Activated CD8-positive, alpha-beta memory T cell treated with anti-CD3 and anti-CD28 coated beads, Interleukin-2, amount 10 ng/mL, durations not matched to agents 7 days and 5 days (primary cell): ENCODE results near the gene RNASET2. TPM values are rescaled to one million over a fixed set of nuclear protein-coding genes. Genes with fewer than 3 reads are reported as not detected.
"Not testable (repeated sequence)": the region's sequence is repeated elsewhere in the genome, so short reads cannot be mapped to it uniquely, and the experiment has no call there.

Experiments
- ATAC-seq: fragments of 150-1000 bp; cut with Tn5 transposase; one replicate; pipeline ENCODE4 v1.10.0; 2021; ENCODE audit warnings: moderate library complexity
- CTCF ChIA-PET: fragments of 350-600 bp; sonication (Branson Sonifier 250); formaldehyde crosslinking; loops from one replicate; lab custom pipeline; 2021; ENCODE audit warnings: antibody characterized with exemption; lab: Charles Lee
- DNase-seq: peaks from one replicate; pipeline ENCODE4 v3.0.0-alpha.2; 2020
- H3K27ac Mint-ChIP-seq: one replicate; pipeline ENCODE4 v1.8.0; 2021; ENCODE audit warnings: mild to moderate bottlenecking, mixed read lengths
- H3K27me3 Mint-ChIP-seq: one replicate; pipeline ENCODE4 v1.8.0; 2021; ENCODE audit warnings: mixed read lengths
- H3K36me3 Mint-ChIP-seq: one replicate; pipeline ENCODE4 v1.8.0; 2021; ENCODE audit warnings: mild to moderate bottlenecking, mixed read lengths
- H3K4me1 Mint-ChIP-seq: one replicate; pipeline ENCODE4 v1.8.0; 2021; ENCODE audit warnings: mixed read lengths
- H3K4me3 Mint-ChIP-seq: one replicate; pipeline ENCODE4 v1.8.0; 2021; ENCODE audit warnings: mild to moderate bottlenecking, moderate library complexity, mixed read lengths
- H3K9me3 Mint-ChIP-seq: one replicate; pipeline ENCODE4 v1.8.0; 2022; ENCODE audit warnings: low read depth, mixed read lengths
- microRNA-seq: library from miRNA; unstranded; fragments of <30 nt; microRNA quantifications from one replicate; pipeline ENCODE4 v1.2.0, GENCODE V29; 2022
- total RNA-seq, 2 experiments: library from RNA; stranded (reverse); gene quantifications; one replicate each; pipeline ENCODE4 v1.2.3, GENCODE V29; 2021

The RNASET2 gene
- total RNA-seq, 2 experiments from 2014 or later = 28.8 to 46.6 TPM

DNA sequence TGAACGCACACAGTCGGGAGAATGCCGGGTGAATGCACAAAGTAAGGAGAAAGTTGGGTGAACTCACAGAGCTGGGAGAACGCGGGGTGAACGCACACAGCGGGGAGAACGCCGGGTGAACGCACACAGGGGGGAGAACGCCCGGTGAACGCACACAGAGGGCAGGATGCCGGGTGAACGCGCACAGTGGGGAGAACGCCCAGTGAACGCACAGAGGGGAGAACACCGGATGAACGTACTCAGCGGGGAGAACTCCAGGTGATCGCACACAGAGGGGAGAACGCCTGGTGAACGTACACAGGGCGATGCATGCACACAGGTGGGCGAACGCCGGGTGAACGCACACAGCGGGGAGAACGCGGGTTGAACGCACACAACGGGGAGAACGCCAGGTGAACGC, 57.4 kb downstream of the RNASET2 start:
- H3K4me3 Mint-ChIP-seq = no peak overlapping the region
- H3K4me1 Mint-ChIP-seq = no peaks in the 10 kb centered on the region
- no peak for DNase-seq
- no peak overlapping the region for H3K27ac Mint-ChIP-seq
- no peaks in the 10 kb centered on the region for H3K36me3 Mint-ChIP-seq
- peaks cover 4% of the 10 kb centered on the region for H3K9me3 Mint-ChIP-seq
- CTCF ChIA-PET = no interaction called here
- no peaks in the 10 kb centered on the region for H3K27me3 Mint-ChIP-seq
- no peak for ATAC-seq

DNA sequence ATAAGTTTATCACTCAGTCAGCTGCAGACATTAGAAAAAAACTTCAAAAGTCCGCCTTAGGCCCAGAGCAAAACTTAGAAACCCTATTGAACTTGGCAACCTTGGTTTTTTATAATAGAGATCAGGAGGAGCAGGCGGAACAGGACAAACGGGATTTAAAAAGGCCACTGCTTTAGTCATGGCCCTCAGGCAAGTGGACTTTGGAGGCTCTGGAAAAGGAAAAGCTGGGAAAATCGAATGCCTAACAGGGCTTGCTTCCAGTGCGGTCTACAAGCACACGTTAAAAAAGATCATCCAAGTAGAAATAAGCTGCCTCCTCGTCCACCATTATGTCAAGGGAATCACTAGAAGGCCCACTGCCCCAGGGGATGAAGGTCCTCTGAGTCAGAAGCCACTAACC, 61.7 kb downstream of the RNASET2 start:
- CTCF ChIA-PET, H3K9me3 Mint-ChIP-seq, ATAC-seq, H3K36me3 Mint-ChIP-seq, DNase-seq, H3K27ac Mint-ChIP-seq, H3K4me1 Mint-ChIP-seq, H3K27me3 Mint-ChIP-seq, H3K4me3 Mint-ChIP-seq: not testable (repeated sequence)

DNA sequence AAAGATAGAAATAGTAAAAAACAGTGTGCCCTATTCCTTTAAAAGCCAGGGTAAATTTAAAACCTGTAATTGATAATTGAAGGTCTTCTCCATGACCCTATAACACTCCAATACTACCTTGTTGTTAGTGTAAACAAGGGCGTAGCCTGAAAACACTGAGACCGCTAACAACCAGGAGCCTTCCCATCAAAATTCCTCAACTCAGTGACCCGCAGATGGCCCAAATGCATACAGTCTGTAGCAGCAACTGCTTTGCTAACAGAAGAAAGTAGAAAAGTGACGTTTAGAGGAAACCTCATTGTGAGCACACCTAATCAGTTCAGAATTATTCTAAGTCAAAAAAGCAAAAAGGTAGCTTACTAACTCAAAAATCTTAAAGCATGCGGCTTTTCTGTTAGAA, 63.9 kb downstream of the RNASET2 start:
- H3K9me3 Mint-ChIP-seq, DNase-seq, CTCF ChIA-PET, H3K36me3 Mint-ChIP-seq, H3K4me1 Mint-ChIP-seq, ATAC-seq, H3K27me3 Mint-ChIP-seq, H3K4me3 Mint-ChIP-seq, H3K27ac Mint-ChIP-seq: not testable (repeated sequence)

DNA sequence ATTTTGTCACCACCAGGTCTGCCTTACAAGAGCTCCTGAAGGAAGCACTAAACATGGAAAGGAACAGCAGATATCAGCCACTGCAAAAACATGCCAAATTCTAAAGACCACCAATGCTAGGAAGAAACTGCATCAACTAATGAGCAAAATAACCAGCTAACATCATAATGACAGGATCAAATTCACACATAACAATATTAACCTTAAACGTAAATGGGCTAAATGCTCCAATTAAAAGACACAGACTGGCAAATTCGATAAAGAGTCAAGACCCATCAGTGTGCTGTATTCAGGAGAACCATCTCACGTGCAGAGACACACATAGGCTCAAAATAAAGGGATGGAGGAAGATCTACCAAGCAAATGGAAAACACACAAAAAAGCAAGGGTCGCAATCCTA, 69.6 kb downstream of the RNASET2 start:
- ATAC-seq, H3K36me3 Mint-ChIP-seq, H3K9me3 Mint-ChIP-seq, DNase-seq, H3K27me3 Mint-ChIP-seq, H3K4me1 Mint-ChIP-seq, CTCF ChIA-PET, H3K4me3 Mint-ChIP-seq, H3K27ac Mint-ChIP-seq: not testable (repeated sequence)

DNA sequence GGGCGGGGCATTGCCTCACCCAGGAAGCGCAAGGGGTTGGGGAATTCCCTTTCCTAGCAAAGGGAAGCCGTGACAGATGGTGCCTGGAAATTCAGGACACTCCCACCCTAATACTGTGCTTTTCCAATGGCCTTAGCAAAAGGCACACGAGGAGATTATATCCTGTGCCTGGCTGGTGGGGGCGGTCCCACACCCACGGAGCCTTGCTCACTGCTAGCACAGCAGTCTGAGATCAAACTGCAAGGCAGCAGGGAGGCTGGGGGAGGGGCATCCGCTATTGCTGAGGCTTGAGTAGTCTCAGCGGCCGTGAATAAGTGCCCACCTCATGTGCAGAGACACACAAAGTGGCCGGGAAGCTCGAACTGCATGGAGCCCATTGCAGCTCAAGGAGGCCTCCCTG, 71.4 kb downstream of the RNASET2 start:
- H3K4me3 Mint-ChIP-seq, H3K9me3 Mint-ChIP-seq, CTCF ChIA-PET, H3K27ac Mint-ChIP-seq, DNase-seq, ATAC-seq, H3K36me3 Mint-ChIP-seq, H3K27me3 Mint-ChIP-seq, H3K4me1 Mint-ChIP-seq: not testable (repeated sequence)

DNA sequence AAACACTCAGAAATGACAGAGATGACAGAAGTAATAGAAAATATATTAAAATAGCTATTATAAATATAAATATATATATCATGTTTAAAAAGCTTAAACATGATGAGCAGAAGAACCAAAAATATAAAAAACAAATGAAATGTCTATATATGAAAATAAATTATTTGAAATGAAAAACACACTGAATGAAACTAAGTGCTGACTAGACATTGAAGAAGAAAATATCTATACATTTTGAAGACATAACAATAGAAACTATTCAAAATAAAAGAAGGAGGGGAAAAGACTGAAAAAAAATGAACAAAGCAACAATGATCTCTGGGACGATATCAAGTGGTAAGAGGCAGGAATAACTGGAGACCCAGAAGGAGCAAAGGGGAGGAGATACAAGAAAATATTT, 76.8 kb downstream of the RNASET2 start:
- H3K27me3 Mint-ChIP-seq = peaks cover 4% of the 10 kb centered on the region

More for the DNA sequence above, 76.8 kb downstream of the RNASET2 start:
- no peaks in the 10 kb centered on the region for H3K36me3 Mint-ChIP-seq
- no peak for ATAC-seq
- CTCF ChIA-PET = no interaction called here
- DNase-seq = no peak
- peaks cover 5% of the 10 kb centered on the region for H3K9me3 Mint-ChIP-seq
- H3K4me1 Mint-ChIP-seq = no peaks in the 10 kb centered on the region
- H3K4me3 Mint-ChIP-seq = no peak overlapping the region
- H3K27ac Mint-ChIP-seq = no peak overlapping the region

Small RNA genes lying within 50 kb of the gene (microRNA-seq; reads per million reads assigned to microRNA genes)
- 3.8 reads per million for gene MIR3939

Other genes starting within 250 kb of the RNASET2 start
- 10 to 100 TPM; 28.2 to 35.6 TPM for gene CEP43, start 42.8 kb upstream of the RNASET2 start, total RNA-seq
- gene CCR6, start 166.5 kb upstream of the RNASET2 start, total RNA-seq = 1 to 10 TPM; 8.7 to 9.1 TPM
- gene GPR31, start 201.4 kb upstream of the RNASET2 start, total RNA-seq = not detected